Urothelium cell line (cell line): ENCODE results near the gene MICU1.
A peak's percentile ranks its signal among the peaks of the same experiment; 100 is the strongest.
"Not testable (repeated sequence)": the region's sequence is repeated elsewhere in the genome, so short reads cannot be mapped to it uniquely, and the experiment has no call there.

Source experiments
- DNase-seq: peaks from one replicate; pipeline ENCODE4 v3.0.0; 2011; ENCODE audit warnings: low spot score, mixed read lengths
- FAIRE-seq: peaks from 2 replicates; lab custom pipeline; 2011; peaks lifted over from hg19 to GRCh38; lab: Jason Lieb, UNC

Gene MICU1, protein sequence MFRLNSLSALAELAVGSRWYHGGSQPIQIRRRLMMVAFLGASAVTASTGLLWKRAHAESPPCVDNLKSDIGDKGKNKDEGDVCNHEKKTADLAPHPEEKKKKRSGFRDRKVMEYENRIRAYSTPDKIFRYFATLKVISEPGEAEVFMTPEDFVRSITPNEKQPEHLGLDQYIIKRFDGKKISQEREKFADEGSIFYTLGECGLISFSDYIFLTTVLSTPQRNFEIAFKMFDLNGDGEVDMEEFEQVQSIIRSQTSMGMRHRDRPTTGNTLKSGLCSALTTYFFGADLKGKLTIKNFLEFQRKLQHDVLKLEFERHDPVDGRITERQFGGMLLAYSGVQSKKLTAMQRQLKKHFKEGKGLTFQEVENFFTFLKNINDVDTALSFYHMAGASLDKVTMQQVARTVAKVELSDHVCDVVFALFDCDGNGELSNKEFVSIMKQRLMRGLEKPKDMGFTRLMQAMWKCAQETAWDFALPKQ

DNA sequence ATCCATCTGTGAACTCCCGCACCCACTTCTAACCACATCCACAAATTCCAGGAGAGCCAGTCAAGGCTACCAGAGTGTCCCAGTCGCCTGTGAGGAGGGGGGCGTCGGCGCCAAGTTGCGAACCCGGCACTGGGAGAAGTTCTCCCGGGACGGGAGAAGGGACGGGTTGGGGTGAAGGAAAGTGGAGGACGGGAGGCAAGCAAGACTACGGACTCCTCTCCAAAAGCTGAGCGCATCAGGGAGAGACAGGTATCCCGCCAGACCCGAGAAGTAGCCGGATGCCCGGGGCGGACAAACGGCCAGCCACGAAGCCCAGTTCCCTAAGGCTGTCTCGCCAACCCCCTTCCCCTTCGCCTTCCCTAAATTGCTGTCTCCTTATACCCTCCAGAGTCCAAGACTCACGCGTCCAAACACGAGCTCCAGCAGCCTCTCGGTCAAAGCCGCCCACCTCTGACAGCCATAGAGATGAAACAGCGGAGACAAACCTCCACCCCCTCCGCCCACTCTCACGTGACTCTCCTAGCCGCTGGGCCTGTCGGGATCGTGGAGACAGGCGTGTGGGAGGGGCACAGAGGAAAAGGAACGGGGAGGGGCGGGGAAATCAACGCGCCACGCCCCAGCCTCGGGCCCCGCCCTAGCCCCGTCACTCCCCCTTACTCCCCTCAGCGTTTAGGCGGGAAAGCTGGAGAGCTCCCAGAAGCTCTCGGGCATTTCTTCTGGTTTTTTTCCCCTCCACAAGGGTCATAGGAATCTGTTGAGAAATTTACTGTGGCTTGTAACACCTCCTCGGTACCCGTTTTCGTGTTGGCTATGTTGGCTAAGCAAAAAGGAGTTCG is at the start of gene MICU1:
TSS of gene MICU1 (minus strand) at position 472 of the 836 bp plus-strand sequence. CDS start 59,286 bp downstream, outside the sequence.
- DNase-seq (peak; percentile 99), FAIRE-seq (peak; percentile 74)

DNA sequence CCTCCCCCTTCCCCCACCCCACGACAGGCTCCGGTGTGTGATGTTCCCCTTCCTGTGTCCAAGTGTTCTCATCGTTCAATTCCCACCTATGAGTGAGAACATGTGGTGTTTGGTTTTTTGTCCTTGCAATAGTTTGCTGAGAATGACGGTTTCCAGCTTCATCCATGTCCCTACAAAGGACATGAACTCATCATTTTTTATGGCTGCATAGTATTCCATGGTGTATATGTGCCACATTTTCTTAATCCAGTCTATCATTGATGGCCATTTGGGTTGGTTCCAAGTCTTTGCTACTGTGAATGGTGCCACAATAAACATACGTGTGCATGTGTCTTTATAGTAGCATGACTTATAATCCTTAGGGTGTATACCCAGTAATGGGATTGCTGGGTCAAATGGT is 48.3 kb upstream of the MICU1 start:
- FAIRE-seq, DNase-seq: not testable (repeated sequence)

DNA sequence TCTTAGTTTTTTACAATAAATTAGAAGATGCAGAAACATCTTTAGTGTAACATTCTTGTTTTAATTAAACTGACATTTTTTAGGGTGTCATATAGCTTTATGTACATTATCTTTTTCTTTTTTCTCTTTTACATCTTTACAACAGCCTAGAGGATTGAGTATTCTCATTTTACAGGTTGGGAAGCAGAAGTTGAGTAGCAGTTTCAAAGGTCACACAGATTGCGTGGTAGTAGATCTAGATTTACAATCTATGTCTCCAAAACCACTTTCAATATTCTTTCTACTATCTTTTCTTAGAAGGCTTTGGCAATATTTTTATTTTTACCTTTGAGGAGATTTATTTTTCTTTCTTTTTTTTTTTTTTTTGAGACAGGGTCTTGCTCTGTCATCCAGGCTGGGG is 47.4 kb upstream of the MICU1 start:
- DNase-seq (no peak), FAIRE-seq (no peak)

DNA sequence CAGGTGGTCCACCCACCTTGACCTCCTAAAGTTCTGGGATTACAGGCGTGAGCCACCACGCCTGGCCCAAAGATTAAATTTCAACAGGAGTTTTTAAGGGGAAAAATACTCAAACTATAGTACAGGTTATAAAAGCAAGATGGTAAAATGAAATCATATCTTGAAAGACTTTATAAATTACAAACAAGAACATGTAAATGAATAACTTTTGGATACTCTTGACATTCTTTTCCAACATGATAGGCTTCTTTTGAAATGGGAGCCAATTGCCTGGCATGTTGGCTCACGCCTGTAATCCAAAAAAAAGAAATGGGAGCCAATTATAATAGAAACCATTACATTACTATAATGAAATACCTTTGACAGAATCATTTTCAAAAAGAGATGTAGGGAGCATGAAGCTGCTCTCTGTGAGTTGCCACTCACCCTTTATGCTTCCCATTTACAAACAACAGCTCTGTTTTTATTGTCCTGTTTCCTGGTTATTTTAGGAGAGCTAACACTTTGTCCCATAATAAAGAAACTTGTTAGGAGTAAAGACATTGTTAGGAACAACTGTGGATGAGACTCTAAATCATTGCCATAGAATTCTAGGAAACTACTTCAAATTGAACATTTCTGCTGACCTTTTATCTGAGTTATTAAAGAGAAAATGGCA is 41.5 kb upstream of the MICU1 start:
- no peak for DNase-seq
- no peak for FAIRE-seq

DNA sequence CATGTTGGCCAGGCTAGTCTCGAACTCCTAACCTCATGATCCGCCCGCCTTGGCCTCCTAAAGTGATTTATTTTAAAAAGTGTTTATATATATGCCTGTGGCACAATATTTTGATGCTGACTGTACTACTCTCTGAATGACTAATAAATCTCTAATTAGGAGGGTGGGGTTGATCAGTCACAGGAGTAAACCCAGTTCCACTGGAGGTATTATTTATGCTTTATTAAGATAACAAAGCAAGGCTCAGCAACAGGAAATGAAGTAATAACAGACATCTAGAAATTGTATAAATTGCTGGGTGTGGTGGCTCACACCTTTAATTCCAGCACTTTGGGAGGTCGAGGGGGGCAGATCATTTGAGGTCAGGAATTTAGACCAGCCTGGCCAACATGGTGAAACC is 40.0 kb upstream of the MICU1 start:
- FAIRE-seq = no peak
- no peak for DNase-seq

DNA sequence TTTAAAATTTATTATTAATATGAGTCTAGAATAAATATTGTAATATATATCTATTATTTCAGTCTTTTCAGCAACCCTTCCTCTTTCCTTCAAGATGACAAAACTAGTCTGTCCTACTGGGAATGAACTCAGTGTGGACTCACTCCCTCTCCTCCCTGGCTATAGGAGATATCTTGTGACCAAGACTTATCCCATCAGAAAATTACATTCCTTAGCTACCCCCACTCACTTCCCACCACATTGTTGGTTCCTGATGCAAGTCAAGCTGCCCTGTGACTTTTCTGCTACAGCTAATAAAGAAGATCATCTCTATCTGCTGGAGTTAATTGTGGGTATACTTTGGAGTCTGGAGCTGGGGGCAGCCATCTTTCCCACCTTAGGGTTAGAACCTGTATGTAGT is 38.1 kb upstream of the MICU1 start:
- DNase-seq (no peak), FAIRE-seq (no peak)

DNA sequence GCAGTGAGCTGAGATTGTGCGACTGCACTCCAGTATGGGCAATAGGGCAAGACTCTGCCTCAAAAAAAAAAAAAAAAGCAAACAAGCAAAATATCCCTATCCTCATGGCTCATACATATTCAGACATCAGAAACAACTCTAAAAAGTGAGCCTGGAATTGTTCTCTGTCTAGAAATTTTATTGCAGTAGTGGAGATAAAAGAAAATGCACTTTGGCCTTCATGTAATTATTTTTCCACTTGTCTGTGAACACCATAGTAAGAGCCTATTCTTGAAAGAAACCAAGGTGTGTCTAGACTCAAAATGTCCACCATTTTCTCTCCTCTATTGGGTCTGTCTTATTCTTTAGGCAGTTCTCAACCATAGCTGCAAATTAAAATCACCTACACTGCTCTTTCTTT is 35.6 kb upstream of the MICU1 start:
- DNase-seq (no peak), FAIRE-seq (no peak)

DNA sequence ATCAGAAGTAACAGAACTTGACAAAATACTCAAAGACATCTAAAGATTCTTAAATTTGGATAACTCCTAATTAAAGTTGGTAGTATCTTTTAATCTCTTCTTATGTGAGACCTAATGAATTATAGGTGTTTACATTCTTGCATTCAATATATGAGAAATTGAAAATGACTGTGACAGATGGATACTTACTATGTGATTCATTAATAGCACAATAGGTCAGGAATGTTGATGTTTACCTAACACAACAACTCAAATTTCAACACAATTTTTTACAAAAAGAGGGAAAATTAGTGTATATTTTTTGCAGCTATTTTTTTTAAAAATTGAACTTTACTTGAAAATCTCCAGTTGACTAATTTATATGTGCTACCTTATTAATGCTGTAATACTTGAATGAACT is 34.3 kb upstream of the MICU1 start:
- no peak for FAIRE-seq
- no peak for DNase-seq

DNA sequence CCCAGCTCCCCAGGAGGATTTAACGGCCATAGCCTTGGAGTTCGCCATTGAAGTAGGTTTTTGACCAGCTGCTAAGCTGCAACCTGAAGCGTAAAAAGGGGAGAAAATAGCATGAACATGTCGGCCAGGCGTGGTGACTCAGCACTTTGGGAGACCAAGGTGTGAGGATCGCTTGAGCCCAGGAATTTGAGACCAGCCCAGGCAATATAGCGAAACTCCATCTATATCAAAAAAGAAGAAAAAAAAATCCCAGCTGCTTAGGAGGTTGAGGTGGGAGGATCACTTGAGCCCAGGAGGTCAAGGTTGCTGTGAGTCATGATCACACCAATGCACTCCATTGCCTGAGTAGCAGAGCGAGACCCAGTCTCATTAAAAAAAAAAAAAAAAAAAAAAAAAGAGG is 33.8 kb upstream of the MICU1 start:
- no peak for FAIRE-seq
- no peak for DNase-seq

DNA sequence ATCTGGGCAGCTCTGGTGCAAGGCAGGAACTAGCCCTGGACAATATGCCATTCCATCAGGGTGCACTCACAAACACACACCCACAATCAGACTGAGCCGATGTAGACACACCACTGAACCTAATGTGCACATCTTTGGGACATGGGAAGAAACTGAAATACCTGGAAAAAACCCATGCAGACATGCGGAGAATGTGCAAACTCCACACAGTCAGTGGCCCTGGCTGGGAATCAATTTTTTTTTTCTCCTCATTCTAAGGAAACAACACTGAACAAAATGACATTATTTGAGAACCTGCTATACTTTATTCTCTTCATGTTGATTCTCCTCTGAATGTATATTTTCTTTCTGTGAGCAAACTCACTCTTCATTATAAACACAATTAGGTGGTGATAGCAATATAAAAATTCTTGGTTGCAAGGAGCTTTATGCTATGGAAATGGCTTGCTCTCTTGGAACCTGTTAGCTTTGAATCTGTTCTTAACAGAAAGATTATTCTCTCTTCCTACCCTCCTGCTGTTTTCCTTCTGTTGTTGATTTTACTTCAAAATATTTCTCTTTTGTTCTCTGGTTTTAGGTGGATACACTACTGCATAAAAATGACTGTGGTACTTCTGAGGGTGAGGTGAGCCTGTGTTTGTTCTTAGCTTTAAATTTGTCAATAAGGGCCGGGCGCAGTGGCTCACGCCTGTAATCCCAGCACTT is 33.0 kb upstream of the MICU1 start:
- DNase-seq (no peak), FAIRE-seq (no peak)

DNA sequence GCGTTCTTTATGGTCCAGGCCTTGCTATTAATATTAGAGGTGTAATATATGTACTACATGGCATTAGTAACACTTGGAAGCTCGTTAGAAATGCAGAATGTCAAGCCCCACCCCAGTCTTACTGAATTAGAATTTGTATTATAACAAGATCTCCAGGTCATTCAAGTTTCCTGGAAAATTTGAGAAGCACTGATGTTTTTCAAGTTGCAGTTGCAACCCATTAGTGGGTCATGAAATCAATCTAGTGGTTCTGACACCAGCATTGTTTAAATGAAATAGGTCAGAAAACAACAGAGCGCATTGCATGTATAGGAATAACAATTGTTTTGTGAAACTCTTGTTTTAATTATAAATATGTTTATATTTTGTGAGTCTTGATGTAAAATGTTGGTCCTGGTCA is 28.8 kb upstream of the MICU1 start:
- no peak for FAIRE-seq

DNA sequence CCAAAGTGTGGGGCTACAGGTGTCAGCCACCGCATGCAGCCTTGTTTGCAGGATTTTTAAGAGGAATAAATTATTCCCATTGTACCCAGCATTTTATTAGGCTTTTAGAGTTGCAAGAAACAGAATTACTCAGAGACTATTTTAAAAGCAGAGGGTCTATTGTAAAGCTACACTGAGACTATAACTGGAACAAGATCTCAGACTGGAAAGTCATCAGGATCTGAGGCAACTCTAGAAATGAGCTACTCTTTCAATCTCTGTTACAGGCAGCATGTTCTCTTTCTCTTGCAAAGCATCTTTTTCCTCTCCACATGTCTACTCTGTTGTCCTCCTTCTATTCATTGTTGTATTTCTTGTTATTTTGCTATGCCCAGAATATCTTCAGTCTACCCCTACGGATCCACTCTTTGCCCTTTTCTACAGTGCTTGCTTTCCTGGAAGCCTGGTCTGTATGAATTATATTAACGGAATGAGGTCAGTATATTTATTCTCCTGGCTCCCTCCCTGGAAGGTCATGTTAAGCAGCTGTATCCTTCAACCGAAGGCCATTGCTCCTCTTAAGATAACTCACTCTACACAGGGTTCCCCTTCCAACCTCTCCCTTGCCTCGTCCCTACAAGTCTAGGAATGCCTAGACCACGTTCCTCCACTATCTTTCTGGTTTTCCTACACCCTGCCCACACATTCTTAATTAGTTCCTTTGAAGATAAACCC is 27.7 kb upstream of the MICU1 start:
- FAIRE-seq (no peak), DNase-seq (no peak)

More for the DNA sequence above, 28.8 kb upstream of the MICU1 start:
- DNase-seq = no peak

DNA sequence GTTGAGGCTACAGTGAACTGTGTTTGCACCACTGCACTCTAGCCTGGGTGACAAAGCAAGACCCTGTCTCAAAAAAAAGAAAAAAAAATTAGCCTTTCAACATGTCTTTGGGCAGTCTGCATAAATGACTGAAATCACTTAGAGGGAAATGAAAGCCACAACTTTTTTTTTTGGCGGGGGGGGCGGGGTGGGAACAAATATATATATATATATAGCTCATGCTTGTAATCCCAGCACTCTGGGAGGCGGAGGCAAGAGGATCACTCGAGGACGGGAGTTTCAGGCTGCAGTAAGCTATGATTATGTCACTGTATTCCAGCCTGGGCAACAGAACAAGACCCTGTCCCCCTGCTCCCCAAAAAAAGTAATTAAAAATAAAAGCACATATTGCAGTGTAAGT is 23.4 kb upstream of the MICU1 start:
- FAIRE-seq = no peak

DNA sequence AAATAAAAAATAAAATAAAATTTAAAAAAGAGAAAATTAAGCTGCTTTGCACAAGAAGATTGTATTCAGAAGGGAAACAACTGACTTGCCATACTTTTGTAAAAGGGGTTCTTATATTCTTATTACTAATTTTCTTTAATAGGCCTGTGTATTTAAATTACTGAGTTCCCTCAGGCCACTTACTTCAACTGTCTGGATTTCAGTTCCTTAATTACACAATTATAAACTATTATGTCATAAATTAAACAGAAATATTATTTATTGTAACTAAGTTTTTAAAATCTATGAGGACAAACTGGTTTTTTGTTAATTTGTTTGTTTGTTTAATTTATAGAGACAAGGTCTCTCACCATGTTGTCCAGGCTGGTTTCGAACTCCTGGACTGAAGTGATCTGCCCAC is 22.4 kb upstream of the MICU1 start:
- FAIRE-seq (no peak), DNase-seq (no peak)

More for the DNA sequence above, 23.4 kb upstream of the MICU1 start:
- DNase-seq = no peak

DNA sequence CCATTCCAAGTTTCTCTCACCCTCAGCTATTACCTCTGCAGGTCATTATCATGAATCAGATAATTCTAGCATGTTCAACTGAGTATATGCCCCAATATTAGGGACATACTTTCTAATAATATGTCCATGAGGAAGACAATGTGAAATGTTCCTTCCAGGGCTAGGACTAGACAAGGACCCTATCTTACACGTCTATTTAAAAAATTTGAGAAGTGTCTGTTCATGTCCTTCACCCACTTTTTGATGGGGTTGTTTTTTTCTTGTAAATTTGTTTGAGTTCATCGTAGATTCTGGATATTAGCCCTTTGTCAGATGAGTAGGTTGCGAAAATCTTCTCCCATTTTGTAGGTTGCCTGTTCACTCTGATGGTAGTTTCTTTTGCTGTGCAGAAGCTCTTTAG is 21.1 kb upstream of the MICU1 start:
- not testable (repeated sequence) for FAIRE-seq, DNase-seq

DNA sequence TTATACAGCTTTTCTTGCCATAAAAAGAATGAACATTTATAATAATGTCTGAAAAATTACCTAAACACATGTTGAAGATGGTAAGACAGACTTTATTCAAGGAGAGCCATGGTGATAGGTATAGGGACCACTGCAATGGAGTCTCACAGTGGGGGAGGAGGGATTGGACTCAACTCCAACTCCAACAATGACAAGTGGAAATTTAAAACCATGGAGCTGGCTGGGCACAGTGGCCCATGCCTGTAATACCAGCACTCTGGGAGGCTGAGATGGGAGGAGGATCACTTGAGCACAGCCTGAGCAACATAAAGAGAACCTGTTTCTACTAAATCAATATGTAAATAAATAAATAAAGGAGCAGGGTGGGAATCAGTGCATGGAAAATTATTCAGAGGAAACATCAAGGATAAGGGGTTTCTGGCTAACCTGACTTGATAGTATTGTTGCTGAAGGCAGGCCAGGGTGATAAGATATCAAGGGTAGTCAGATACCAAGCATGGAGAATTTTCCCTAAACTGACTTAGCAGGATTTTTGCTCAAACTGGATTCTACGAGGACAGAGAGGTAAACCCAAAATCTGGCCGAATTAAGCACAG is 19.5 kb upstream of the MICU1 start:
- DNase-seq = no peak
- no peak for FAIRE-seq

DNA sequence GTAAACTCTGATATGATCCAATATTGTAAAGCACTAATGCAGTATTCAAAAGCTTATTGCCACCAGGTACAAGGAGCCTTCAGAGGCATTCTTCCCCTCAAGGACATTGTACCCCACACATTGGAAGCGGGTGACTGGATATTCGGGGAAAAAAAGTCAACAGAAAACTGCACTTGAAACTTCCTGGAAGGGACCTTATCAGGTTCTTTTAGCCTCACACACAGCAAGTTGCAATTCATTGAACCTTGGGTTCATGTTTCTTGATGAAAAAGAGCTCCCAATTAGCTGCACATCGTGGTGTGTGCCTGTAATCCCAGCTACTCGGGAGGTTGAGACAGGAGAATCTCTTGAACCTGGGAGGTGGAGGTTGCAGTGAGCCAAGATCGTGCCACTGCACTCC is 16.4 kb upstream of the MICU1 start:
- no peak for DNase-seq
- no peak for FAIRE-seq

DNA sequence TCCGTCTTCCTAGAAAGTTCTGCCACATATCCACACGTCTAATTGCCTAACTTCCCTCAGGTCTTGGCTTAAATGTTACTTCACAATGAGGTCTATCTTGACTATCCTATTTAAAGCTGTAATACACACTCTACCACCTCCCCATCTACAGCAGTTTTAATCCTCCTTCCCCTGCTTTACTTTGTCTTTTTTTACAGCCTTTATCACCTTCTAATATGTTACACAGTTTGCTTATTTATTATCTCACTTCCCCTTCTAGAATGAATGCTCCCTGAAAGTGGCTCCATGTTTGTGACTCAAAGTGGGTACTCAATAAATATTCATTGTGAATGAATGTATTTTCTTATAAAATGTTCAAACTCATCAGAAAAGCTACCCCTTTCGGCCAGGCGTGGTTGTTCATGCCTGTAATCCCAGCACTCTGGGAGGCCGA is 13.6 kb upstream of the MICU1 start:
- no peak for FAIRE-seq
- no peak for DNase-seq

DNA sequence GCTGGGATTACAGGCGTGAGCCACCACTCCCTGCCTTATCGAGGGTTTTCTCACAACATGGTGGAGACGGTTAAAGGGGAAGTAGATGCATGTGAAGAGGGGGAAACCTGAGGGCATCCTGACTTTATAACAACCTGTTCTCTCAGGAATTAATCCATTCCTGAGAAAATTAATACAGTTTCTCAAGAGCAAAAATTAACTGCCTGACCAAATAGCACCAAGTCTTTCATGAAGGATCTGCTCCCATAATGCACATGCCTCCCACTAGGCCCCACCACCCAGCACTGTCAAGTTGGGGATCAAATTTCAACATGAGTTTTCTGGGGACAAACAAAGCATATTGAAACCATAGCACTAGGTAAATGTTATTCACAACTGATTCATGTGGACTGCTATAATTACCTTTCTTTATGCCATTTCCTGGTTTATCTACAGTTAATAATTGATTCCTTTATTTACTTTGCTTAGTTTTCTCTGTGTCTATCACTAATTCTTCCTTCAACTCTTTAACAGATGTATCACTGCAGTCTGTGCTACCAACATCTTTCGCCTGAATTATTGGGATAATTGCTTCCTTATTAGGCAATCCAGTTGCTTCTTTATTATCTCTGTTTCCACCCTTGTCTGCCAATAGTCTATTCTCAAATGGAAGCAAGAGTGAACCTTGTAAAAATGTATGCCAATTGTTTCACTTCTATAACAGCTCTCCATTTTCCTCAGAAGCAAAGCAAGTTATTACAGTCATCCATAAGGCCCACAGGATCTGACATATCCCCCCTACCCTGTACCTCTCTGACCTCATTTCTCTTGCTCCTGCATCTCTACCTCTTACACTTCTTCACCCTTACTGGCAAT is 12.9 kb upstream of the MICU1 start:
- DNase-seq (no peak), FAIRE-seq (no peak)
